Endometrial microvascular endothelial cells (primary cell): Measurements from ENCODE around the gene GSTT2B. TPM values are rescaled to one million over a fixed set of nuclear protein-coding genes. Genes with fewer than 3 reads are reported as not detected.
"Not testable (repeated sequence)": the region's sequence is repeated elsewhere in the genome, so short reads cannot be mapped to it uniquely, and the experiment has no call there.

ENCODE experiments used
- in situ Hi-C: cut with HindIII; loops from 2 replicates; pipeline ENCODE4 v1.10.0; 2017; ENCODE audit warnings: low sequenced_read_pairs, low pct_unique_long_range_greater_than_20kb; ENCODE audit errors: inconsistent ontology term
- total RNA-seq: library from RNA; depleted of rRNA; stranded (reverse); fragments of >200 nt; gene quantifications from one replicate; pipeline ENCODE4 v1.2.3, GENCODE V29; 2015; ENCODE audit errors: inconsistent ontology term

Gene GSTT2B, protein sequence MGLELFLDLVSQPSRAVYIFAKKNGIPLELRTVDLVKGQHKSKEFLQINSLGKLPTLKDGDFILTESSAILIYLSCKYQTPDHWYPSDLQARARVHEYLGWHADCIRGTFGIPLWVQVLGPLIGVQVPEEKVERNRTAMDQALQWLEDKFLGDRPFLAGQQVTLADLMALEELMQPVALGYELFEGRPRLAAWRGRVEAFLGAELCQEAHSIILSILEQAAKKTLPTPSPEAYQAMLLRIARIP
- 0.19 TPM for total RNA-seq

DNA sequence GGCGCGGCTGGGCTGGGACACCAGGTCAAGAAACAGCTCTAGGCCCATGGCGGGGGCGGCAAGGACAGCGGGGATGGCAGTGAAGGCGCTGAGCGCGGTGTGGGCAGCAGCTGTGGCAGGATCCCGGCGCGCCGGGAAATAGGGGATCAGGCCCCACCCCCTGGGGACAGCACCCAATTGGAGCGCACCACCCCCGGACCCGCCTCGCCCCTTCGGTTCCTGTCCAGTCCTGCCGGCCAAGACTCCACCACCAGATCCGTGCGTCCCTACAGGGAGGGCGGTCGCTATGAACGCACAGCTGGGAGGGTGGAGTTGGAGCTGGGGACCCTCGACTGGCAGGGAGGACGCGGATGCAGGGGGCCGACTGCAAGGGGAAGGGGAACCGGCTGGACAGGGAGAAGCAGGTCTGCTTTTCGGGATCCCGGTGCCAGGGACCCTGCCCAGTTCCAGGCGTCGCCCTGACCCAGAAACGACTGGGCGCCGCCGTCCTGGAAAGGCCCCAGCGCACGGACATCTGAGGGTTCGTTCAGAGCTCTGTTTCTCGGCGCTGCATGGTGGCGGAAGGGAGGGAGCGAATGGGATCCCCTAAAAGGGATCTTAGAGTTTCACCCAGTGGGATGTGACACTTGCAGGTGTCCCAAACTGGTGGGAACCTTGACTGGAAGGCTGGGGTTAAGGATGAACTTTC, at the start of gene GSTT2B:
GSTT2B (minus strand) TSS at position 112 of the 688 bp plus-strand sequence; CDS start at position 48, 64 bp downstream.
- in situ Hi-C loops: not testable (repeated sequence)

DNA sequence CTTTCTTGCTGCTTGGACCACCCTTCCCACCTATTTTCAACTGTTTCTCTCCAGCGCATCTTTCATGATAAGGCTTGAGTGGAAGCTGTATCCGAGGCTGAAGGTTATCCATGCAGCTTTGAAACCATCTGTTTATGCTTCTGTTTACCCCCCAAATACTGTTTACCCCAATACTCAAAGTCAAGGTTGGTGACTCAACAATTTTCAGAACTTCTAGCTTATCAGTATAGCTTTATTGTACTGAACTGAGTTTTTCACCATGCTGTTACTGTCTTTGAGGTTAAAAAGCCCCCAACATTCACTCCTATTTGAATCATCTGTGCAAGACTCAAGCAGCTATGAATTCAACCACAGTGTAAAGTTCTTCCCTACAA, 49.0 kb upstream of the GSTT2B start:
- in situ Hi-C loops: no loop called here

DNA sequence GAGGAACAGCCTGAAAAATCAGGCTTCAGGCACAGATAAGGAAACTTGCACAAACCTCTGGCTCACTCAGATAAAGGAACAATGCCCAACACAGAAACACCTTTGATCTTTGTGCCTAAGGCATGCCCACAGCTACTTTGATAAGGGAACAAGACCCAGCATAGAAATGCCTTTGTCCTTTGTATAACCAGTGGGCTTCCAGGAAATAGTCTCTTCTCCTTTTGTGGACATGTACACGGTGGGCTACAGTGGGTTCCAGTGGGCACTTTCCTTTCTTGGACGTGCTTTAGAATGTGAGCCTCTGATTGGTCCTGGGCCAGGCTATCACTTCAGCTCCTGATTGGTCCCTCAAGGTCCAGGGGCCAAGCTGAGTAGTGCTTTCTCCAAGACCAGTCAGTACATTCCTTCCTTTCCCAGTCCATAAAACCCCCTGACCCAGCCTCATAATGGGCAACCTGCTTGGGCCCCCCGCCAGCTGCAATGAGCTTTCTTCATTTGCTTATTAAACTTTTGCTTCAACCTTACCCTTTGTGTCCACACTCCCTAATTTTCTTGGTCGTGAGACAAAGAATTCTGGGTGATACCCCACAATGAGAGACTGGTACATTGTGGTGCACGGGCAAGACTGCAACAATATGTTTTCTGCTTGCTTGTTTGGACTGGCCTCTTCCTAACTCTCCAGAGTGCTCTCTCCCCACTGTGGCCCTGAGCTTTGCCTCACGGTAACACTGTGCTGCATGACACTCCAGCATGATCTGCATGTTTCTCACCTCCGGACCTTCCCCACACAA, 48.4 kb upstream of the GSTT2B start:
- in situ Hi-C loops: no loop called here

DNA sequence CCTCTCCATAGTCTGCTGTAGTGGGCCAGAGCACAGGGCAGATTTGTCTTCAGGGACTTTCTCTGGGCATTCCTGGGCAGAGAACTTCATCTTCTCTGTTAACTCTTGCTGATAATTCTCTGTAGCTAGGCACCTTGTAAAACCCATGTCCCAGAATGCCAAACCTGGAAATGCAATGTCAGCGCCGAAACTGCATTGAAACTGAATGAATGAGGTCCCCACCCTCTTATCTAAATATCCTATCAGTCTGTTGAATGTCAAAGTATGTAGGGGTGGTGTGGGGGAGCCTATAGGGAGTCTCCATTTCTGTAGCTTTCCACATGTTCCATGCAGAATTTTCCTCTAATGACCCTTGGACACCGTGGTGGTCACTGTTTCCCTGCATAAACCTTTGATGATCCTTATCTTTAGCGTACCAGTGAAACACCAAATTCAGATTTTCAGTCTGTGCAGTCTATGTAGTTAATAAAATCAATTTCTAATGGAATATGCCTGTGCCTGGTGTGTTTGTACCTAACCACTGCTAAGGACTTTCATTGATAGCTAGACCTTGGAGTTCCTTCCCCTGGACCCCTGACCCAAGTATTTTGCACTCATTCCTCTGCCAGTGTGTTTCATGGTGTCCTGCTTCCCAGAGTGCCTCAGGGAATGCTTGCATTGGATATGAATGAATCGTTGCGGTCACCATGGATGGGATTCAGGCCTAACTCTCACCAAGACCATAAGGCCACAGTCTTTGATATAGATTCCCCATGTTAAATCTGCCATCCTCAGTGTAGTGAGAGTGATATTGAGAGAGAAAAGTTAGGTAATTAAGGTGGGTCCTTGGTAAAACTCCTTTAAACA, 47.6 kb upstream of the GSTT2B start:
- in situ Hi-C loops: no loop called here

DNA sequence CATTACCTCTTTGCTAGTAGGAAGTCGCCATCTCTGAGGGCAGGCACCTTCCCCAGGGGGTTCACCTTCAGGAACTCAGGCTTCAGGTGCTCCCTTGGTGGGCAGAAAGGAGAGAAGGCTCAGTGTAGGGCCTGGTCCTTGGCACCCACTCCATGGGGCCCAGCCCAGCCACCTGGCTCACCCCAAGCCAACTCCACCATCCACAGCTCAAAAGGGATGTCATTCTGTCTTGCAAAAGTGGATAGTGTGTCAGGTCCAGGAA, 47.0 kb upstream of the GSTT2B start:
- in situ Hi-C loops: no loop called here

DNA sequence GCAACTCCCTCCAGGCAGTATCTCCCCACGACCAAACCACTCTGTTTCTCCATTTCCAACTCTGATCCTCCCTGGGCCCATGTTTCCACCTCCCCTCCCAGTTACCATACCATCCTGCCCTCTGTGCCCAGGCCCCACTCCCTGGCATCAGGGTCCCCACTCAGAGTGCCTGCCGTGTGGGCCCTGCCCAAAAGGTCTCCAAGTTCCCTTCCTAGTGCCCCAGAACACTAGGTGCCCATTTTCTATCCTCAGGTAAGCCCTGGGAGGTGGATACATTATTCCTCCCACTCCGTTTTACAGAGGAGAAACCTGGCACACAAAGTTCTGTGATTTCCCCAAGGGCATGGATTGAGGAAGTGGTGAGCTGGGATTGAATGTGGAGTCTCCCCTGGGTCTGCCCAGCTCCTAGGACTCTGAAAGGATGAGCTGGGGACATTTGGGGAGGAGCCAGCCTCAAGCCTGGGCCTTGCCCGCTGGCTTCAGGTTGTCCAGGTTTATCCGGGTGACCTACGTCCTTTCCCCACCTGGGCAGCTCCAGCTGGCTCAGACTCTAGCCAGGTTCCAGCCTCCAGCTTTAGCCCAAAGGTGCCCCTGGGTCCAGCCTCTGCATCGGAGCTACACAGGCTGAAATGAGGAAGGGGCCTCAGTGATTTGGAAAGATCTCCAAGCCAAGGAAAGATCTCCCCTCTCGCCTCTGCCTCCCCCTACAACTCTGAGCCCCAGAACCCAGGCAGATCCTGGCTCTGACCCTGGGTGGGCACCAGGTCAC, 46.4 kb upstream of the GSTT2B start:
- in situ Hi-C loops: no loop called here

DNA sequence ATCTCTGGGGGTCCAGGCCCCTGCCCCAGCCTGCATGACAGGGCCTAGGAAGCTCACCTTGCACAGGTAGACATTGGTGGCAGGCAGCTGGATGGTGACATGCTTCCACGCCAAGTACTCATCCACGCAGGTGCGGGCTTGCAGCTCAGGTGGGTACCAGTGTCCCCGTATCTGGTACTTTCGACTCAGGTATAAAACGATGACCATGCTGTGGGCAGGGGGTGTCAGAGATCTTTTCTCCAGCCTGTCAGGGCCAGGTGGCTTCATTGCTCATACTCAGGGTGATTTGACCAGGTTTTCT, 45.9 kb upstream of the GSTT2B start:
- in situ Hi-C loops: no loop called here

DNA sequence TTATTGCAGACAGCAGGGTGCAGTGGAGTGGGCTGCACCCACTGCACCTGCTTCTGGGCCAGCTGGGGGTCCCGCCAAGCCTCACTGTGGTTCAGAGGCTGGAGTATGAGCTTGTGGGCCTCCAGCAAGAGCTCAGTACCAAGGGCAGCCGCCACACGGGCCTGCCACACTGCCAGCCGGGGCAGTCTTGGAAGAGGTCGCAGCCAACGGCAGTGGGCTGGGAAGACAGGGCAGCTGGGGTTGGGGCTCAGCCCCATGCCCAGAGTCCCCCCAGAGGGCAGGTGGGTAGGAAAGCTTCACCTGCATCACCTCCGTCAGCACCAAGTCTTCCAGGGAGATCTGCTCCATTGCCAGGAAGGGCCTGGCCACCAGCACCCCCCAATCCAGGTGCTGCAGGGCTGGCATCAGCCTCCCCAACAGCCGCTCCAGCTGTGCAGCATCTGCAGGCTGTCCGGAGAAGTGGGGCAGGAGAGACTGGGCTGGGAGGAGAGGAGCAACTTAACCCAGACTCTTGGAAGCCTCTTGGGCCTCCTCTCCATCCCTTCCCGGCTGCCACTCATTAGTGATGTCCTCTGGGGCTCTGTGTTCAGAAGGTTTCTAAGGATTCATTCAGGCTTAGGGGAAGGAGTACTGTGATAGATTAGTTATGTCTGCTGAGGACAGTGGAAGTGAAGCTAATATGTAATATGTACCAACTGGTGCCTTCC, 45.4 kb upstream of the GSTT2B start:
- in situ Hi-C loops: no loop called here

DNA sequence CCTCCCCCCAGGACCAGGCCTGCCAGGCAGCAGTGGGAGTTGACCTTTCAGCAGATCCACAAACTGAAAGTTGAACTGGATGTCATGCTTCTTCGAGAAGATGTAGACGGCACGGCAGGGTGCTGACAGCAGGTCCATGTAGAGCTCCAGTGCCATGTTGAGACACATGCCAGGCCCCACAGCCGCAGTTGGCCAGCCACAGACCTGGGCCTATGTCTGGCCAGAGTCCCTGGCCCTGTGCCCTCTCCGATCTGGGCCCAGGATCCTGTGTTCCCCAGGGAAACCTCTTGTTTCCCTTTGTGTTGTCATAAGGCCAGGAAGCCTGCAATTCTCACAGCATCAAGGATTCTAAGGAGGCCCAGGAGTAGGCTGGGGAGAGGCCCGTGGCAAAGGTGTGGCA, 44.2 kb upstream of the GSTT2B start, which contains the start of gene GSTT4:
GSTT4 (minus strand) TSS at position 253 of the 400 bp plus-strand sequence; CDS start at position 156, 97 bp downstream.
- in situ Hi-C loops: no loop called here

DNA sequence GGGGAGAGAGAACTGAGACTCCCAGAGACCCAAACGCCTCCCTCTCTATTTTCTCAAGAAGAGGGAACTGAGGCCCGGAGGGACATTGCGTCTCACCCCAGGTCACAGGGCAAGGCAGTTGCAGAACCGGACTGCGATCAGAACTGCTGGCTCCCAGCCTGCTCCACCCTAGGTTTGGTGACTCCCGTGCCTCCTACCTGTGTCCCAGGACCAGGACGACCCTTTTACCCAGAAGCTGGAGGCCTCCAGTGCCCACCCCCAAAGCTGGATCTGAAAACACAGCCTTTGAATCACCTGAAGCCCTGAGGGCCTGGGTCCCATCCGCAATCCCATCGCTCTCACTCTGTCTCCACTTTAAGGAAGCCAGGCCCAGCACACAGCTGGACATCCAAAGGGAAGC, 42.9 kb upstream of the GSTT2B start:
- in situ Hi-C loops: no loop called here

DNA sequence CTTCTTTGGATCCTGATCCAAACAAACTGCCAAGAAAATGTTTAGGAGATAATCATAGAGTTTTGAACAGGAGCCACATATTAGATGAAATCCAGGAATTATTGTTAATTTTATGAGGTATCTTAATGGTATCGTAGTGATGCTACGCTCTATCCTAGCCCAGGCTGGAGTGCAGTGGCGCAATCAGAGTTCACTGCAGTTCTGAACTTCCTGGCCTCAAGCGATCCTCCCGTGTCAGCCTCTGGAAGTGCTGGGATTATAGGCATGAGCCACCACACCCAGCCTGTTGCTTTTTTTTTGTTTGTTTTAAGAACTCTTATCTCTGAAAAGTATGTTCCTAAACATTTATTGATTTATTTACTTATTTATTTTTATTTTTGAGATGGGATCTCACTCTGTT, 41.9 kb upstream of the GSTT2B start:
- in situ Hi-C loops: no loop called here

DNA sequence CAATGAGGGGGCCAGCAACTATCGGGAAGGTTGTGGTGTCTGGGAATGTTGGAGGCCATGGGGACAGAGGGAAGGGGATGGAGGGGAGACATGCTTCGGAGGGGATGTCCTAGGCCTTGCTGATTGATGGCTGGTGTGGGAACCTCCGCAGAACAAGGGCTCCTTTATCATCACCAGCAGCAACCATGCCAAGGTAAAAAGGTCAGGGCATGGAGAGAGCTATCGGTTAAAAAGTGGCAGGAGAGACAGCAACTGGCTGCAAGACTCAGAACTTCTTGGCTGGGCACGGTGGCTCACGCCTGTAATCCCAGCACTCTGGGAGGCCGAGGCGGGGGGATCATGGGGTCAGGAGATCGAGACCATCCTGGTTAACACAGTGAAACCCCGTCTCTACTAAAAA, 41.3 kb upstream of the GSTT2B start:
- in situ Hi-C loops: no loop called here

DNA sequence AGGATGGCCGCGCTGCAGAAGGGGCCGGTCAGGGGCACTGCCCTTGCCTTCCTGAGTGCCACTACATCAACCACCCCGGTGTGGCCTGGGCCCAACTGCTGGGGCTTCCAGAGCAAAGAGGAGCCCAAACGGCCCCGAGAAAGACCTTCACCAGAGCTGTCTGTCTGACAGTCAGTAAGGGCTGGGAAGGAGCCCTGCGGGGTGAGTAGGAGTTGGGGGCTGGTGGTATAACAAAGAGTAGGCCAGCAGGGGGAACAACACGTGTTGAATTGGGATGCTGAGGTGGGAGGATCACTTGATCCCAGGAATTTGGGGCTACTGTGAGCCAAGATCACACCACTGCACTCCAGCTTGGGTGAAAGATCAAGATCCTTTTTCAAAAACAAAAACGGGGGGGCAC, 40.3 kb upstream of the GSTT2B start:
- in situ Hi-C loops: no loop called here

DNA sequence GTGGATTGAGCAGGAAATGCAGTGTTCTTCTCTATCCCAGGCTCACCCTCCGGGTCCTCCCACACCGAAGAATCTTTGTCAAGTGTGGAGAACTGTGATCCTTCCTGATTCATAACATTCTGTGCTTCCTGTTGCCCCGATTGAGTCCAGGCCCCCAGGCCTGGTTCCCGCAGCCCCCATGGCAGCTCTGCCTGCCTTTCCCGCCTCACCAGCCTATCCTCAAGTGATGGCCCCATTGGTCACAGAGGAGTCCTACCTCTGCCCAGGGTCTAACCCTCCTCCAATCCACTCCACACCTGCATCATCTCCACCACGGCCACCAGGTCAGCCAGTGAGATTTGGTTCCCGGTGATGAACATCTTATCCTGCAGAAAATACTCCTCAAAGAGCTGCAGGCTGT, 38.8 kb upstream of the GSTT2B start:
- in situ Hi-C loops: not testable (repeated sequence)

DNA sequence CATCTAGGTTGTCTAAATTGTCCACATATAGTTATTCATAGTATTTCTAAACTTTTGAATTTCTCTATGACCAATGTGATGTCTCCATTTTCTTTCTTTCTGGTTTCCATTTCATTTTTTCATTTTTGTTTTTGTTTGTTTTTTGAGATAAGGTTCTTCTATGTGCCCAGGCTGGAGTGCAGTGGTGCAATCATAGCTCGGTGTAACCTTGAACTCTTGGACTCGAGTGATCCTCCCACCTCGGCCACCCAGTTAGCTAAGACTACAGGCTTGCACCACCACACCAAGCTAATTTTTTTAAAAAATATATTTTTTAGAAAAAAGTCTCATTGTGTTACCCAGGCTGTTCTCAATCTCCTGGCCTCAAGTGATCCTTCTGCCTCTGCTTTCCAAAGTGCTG, 36.1 kb upstream of the GSTT2B start:
- in situ Hi-C loops: no loop called here

DNA sequence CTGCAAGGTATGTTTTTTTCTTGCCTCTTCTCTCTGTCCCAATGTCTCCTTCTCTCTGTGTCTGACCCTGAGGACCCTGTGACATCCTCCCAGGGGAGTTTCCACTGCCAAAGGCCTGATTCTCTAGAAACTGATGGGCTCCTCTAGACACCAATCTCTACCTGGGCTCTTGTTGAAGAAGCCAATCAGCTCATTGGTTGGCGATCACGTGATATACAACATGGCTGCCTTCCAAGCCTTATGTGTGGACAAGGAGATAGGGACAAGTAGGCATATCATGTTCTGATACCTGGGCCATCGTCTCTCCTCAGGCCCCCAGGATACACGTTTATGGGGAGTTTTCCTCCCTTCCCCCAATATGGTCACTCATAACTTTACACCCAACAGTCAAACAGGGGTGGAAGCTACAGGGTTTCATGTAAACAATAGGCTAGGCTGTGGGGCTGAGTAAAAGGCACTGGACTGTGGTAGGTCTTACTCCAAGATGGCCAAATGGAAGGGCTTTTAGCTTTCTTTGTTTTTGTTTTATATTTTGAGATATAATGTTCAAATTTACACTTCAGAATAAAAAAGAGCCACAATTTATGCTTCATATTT, 32.7 kb upstream of the GSTT2B start:
- in situ Hi-C loops: not testable (repeated sequence)

DNA sequence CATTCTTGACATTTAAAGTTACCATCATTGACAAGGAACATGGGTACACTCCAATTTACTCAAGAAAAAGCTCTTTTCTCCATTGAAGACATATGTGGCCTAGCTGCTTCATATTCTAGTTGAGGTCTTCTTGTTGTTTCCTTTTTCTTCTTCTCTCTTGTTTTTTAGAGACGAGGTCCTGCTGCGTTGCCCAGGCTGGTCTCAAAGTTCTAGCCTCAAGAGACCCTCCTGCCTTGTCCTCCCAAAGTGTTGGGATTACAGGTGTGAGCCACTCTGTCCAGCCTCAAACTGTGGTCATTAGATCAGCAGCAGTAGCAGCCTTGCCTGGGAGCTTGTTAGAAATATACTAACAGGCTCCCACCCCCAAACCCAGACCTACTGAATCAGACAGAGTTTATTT, 32.1 kb upstream of the GSTT2B start:
- in situ Hi-C loops: not testable (repeated sequence)
